ENCODE results near the gene SLC6A19. TPM values are rescaled to one million over a fixed set of nuclear protein-coding genes. Genes with fewer than 3 reads are reported as not detected.

Gene SLC6A19
- total and polyA plus RNA-seq, 10 donors: under 0.01 to 0.50 TPM; not detected in 8

DNA sequence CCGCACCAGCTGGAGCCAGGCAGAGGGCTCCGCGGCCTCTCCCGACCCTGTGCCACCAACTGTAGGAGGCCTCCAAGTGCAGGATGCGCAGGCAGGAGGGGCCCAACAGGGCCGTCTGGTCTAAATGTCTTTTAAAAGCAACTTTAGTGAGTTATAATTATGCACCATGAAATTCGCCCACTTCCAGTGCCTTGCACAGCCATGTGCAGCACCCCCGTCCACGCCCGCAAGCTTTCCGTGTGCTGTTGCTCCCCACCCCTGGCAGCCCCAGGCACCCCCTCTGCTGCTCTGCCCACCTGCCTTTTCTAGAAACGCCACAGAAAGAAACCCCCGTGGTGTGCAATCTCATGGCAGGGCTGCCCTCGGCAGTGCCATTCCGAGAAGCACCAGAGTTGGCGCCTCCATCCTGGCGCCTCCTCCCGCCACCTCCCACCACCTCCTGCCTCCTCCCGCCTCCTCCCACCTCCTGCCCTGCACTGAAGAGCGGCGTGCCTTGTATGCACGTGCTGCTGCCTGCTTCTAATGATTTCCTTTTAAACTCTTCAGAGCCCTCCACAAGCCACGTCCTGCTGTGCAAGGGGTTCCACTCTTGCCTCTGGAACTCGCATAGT, 16.3 kb downstream of the SLC6A19 start:
- Histone ChIP-seq H3K36me3 (no peaks in the 10 kb centered on the region), H3K9me3 (peaks cover 0 to 5% (median 0%) of the 10 kb centered on the region in 8 donors), H3K27me3 (replicated peaks in 1 of 7) (peaks cover 0 to 58% (median 0%) of the 10 kb centered on the region in 7 donors), H3K4me3 (no peak overlapping the region), H3K27ac (no peak overlapping the region), H3K4me1 (no peaks in the 10 kb centered on the region)
- intact Hi-C loops (cut with DNase I; ENCODE audit: low total_unique reads): no loop called here
- WGBS, 5 donors: 44 to 62% (median 56%) methylated on average over 23 to 24 of the region's 24 CpGs
- no peak for DNase-seq
- TF ChIP-seq, protein P1, sequence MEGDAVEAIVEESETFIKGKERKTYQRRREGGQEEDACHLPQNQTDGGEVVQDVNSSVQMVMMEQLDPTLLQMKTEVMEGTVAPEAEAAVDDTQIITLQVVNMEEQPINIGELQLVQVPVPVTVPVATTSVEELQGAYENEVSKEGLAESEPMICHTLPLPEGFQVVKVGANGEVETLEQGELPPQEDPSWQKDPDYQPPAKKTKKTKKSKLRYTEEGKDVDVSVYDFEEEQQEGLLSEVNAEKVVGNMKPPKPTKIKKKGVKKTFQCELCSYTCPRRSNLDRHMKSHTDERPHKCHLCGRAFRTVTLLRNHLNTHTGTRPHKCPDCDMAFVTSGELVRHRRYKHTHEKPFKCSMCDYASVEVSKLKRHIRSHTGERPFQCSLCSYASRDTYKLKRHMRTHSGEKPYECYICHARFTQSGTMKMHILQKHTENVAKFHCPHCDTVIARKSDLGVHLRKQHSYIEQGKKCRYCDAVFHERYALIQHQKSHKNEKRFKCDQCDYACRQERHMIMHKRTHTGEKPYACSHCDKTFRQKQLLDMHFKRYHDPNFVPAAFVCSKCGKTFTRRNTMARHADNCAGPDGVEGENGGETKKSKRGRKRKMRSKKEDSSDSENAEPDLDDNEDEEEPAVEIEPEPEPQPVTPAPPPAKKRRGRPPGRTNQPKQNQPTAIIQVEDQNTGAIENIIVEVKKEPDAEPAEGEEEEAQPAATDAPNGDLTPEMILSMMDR (IDR thresholded peaks at IDR 0.05 in 8 of 11, conservative IDR thresholded peaks at IDR 0.05 in 3 of 11): no peak
- no peak for TF ChIP-seq POLR2AphosphoS5 (IDR thresholded peaks at IDR 0.05)
- TF ChIP-seq POLR2A (IDR thresholded peaks at IDR 0.05): no peak

DNA sequence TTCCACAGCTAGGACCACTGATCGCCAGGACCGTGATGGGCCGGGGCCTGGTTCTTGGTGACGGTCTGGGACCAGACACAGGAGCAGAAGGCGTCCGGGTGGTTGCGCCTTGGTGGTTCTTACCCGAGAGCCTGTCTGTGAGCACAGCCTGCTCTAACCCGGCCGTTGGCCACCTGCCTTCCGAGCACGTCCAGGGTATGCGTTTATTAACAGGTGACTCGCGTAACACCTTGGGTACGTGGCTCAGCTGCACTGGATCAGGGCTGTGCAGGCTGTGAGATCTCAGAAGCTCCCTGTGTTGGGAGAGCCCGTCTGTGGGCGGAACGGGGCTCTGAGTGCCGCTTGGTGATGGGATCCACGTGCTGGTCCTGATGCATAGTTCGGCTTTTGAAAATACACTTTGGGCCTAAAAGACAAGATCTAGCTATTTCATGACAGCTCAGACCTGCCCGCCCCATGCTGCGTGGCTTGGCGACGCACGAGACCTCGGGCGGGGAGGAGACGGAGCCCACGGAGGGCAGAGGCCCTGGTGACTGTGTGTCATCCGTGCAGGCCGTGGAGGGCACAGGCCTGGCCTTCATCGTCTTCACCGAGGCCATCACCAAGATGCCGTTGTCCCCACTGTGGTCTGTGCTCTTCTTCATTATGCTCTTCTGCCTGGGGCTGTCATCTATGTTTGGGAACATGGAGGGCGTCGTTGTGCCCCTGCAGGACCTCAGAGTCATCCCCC, 17.1 kb downstream of the SLC6A19 start:
- no peak overlapping the region for H3K4me3 ChIP-seq
- H3K27me3 ChIP-seq (replicated peaks in 1 of 7): peaks cover 0 to 58% (median 0%) of the 10 kb centered on the region in 7 donors
- peaks cover 0 to 5% (median 0%) of the 10 kb centered on the region in 8 donors for H3K9me3 ChIP-seq
- H3K4me1 ChIP-seq: no peaks in the 10 kb centered on the region
- no peaks in the 10 kb centered on the region for H3K36me3 ChIP-seq
- no peak overlapping the region for H3K27ac ChIP-seq
- DNase-seq: no peak
- TF ChIP-seq, protein P1 (IDR thresholded peaks at IDR 0.05 in 8 of 11, conservative IDR thresholded peaks at IDR 0.05 in 3 of 11): no peak
- TF ChIP-seq POLR2A (IDR thresholded peaks at IDR 0.05) (no peak), POLR2AphosphoS5 (IDR thresholded peaks at IDR 0.05) (no peak)
- WGBS, 5 donors: 87 to 92% (median 89%) methylated on average over 28 to 38 of the region's 38 CpGs
- intact Hi-C loops (cut with DNase I; ENCODE audit: low total_unique reads): no loop called here

DNA sequence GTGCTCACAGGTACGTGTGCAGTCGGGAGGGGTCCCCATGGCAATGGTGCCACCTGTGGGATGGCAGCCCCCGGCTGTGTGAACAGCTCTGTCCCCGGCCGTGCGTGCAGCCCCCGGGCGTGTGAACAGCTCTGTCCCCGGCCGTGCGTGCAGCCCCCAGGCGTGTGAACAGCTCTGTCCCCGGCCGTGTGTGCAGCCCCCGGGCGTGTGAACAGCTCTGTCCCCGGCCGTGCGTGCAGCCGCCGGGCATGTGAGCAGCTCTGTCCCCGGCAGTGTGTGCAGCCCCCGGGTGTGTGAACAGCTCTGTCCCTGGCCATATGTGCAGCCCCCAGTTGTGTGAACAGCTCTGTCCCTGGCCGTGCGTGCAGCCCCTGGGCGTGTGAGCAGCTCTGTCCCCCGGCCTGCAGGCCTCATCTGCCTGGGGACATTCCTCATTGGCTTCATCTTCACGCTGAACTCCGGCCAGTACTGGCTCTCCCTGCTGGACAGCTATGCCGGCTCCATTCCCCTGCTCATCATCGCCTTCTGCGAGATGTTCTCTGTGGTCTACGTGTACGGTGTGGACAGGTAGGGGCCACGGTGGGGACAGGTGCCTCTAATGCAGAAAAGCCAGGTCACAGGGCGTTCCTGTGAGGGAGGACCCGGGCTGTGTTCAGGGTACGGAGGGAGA, 17.8 kb downstream of the SLC6A19 start:
- intact Hi-C loops (cut with DNase I; ENCODE audit: low total_unique reads): no loop called here
- peaks cover 0 to 5% (median 0%) of the 10 kb centered on the region in 8 donors for H3K9me3 ChIP-seq
- H3K4me1 ChIP-seq: no peaks in the 10 kb centered on the region
- 71 to 83% (median 81%) methylated on average over 9 to 38 of the region's 38 CpGs for WGBS, 5 donors
- DNase-seq: no peak
- H3K27me3 ChIP-seq (replicated peaks in 1 of 7): peaks cover 0 to 51% (median 0%) of the 10 kb centered on the region in 7 donors
- no peak overlapping the region for H3K4me3 ChIP-seq
- no peak overlapping the region for H3K27ac ChIP-seq
- TF ChIP-seq, protein P1 (IDR thresholded peaks at IDR 0.05 in 8 of 11, conservative IDR thresholded peaks at IDR 0.05 in 3 of 11): no peak
- no peak for TF ChIP-seq POLR2AphosphoS5 (IDR thresholded peaks at IDR 0.05)
- no peak for TF ChIP-seq POLR2A (IDR thresholded peaks at IDR 0.05)
- no peaks in the 10 kb centered on the region for H3K36me3 ChIP-seq

DNA sequence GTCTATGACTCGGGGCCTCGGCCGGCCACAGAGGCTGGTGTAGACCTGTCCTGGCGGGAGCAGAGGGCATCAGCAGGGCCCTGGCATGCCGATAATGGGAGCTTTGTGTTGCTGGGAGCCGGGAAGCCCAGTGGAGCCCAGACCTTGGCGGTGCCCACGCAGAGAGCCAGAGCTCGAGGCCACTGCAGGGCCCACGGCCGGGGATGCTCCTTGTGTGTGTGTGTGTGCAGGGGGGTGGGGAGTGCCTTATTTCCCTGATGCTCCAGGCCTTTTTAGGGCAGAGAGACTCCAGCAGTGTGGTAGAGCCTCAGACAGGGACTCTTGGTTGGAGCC, 18.3 kb downstream of the SLC6A19 start:
- TF ChIP-seq, protein P1 (IDR thresholded peaks at IDR 0.05 in 8 of 11, conservative IDR thresholded peaks at IDR 0.05 in 3 of 11): no peak
- TF ChIP-seq POLR2A (IDR thresholded peaks at IDR 0.05) (no peak), POLR2AphosphoS5 (IDR thresholded peaks at IDR 0.05) (no peak)
- H3K9me3 ChIP-seq: peaks cover 0 to 5% (median 0%) of the 10 kb centered on the region in 8 donors
- no peak for DNase-seq
- 79 to 91% (median 84%) methylated on average over 9 to 11 of the region's 11 CpGs for WGBS, 5 donors
- H3K4me3 ChIP-seq: no peak overlapping the region
- H3K36me3 ChIP-seq: no peaks in the 10 kb centered on the region
- H3K4me1 ChIP-seq: no peaks in the 10 kb centered on the region
- H3K27ac ChIP-seq: no peak overlapping the region
- intact Hi-C loops (cut with DNase I; ENCODE audit: low total_unique reads): no loop called here
- peaks cover 0 to 49% (median 0%) of the 10 kb centered on the region in 7 donors for H3K27me3 ChIP-seq (replicated peaks in 1 of 7)
